HG02885 (cell line): ENCODE results near the gene MATR3.
"Not testable (repeated sequence)": the region's sequence is repeated elsewhere in the genome, so short reads cannot be mapped to it uniquely, and the experiment has no call there.

Experiments used
- ATAC-seq: cut with Tn5 transposase; IDR thresholded peaks from one replicate; pipeline ENCODE4 v1.9.1; 2021; ENCODE audit warnings: mild to moderate bottlenecking; ENCODE audit not compliant: unreplicated experiment, poor library complexity

Gene MATR3

GRCh38 chr5:139296862-139297326, 3.4 kb downstream of the MATR3 start:
- no peak for ATAC-seq

- no peak for ATAC-seq
These were observed 4.0 kb downstream of the MATR3 start for GRCh38 chr5:139297439-139298133.

DNA sequence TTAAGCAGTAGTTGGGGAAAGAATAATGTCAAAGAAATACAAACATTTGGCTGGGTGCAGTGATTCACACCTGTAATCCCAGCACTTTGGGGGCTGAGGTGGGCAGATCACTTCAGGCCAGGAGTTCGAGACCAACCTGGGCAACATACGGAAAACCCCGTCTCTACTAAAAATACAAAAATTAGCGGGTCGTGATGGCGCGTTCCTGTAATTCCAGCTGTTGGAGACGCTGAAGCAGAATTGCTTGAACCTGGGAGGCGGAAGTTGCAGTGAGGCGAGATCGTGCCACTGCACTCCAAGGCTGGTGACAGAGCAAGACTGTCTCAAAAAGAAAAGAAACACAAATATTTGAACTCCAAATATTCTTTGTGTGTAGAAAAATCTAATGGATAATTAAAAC, 4.7 kb downstream of the MATR3 start:
- ATAC-seq, result no peak

- no peak for ATAC-seq
These were observed 5.9 kb downstream of the MATR3 start for GRCh38 chr5:139299486-139299885.

DNA sequence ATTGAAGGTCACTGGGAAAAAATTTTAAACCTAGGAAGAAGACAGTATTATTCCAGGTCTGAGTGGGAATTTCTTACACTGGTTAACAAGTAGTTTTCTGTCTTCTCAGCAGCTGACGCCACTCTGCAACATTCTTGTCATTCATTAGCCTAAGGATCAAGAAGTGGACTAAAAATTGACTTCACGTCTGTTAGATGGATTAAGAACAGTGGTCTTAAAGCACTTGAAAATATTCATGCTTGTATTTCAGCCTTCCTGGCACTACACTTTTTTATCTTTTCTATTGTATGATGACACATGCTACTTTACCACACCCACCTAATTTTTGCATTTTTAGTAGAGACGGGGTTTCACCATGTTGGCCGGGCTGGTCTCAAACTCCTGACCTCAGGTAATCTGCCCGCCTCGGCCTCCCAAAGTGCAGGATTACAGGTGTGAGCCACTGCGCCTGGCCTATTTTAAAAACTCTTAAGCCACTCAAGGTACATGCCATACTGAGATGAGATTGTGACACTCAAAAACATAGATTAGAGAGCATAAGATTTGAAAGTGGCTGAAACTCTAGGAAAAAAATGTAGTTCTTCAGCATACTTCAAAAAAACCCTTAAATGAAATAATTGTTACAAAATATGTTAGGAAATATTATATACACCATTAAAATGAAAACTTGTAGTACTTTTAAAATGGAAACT, 8.4 kb downstream of the MATR3 start:
- ATAC-seq, result no peak

DNA sequence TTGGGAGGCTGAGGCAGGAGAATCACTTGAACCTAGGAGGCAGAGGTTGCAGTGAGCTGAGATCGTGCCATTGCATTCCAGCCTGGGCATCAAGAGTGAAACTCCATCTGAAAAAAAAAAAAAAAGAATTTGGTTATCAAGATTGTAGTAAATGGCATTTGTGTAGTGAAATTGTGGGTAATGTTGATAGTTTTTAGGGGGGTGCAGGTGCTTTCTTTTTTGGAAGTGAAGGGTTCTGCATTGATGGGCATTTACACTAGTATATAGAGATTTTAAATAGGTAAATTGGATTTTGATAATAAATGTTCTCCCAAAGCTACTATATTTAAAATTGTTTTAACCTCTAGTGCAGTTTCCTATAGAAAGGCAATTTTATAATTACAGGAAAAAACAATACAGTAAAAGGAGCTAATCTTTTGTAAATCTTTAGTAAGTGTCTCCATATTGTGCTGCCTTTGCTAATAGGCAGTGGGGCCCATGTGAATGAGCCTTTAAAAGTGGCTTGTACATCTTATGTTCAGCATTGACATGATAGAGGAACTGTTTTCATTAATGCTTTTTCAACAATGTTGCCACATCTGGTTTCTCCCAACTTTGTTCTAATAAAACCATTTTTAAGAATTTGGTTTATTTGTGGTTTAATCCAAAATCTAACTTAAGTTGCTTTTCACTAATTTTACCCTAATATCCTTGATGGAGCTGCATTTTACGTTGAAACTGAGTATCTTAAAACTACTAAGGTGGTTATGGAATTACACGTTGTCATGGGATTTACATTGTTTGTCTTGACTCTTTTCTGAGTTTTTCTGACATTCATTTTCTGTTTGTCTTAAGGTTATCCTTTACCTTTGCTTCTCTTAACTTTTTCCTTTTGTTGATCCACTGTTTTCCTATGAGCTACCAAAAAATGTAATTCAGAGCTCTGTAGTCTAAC, 11.1 kb downstream of the MATR3 start:
- no peak for ATAC-seq

DNA sequence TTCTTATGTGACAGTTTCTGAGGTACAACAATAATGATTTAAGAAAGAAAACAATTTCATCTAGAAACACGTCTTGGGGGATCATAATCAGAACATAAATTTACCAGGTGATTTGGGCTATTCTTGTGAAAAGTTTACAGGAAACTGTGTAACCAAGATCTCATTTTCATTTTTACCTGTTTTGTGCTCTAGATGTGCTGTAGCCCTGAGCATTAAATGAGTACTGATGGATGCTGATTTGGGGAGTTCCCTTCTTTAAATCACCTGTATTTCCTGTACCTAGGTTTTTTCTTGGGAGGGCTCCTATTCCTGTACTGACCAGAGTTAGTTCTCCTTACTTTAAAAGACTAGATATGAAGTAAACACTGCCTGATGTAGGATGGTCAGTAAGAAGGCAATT, 12.7 kb downstream of the MATR3 start:
- ATAC-seq, result no peak

- no peak for ATAC-seq
These were observed 13.3 kb downstream of the MATR3 start for GRCh38 chr5:139306628-139307379.

DNA sequence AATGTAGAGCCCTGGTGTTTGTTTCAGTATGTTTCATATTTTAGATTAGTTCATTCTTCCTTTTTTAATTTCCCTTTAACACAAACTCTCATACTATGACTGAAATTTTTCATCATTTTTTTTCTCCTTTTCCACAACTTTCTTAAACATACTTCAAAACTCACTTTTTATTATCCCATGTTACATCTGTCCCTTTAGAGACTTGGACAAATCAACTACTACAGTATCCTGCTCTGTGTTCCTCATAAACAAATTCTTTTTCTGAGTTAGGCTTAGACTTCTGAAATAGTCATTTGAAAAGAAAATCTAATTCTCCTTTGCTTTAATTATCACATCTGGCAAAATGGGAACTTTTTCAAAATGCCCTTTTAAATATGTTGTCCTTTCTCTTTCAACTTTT, 15.3 kb downstream of the MATR3 start:
- no peak for ATAC-seq

- ATAC-seq, result not testable (repeated sequence)
These were observed 17.2 kb downstream of the MATR3 start for GRCh38 chr5:139310715-139311186.

DNA sequence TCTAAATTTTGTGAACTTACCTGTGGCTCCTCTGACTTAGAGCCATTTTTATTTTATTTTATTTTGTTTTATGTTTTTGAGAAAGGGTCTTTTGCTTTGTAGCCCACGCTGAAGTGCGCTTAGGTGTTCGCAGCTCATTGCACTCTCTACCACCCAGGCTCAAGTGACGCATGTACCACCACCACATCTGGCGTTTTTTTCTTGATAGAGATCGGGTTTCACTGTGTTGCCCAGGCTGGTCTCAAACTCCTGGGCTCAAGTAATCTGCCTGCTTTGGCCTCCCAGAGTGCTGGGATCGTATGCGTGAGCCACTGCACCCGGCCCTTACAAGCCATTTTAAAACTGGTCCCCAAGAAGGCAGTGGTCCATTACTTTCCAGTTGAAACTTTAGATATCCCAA, 18.5 kb downstream of the MATR3 start:
- ATAC-seq, result no peak

GRCh38 chr5:139314276-139314675, 20.7 kb downstream of the MATR3 start:
- no peak for ATAC-seq

DNA sequence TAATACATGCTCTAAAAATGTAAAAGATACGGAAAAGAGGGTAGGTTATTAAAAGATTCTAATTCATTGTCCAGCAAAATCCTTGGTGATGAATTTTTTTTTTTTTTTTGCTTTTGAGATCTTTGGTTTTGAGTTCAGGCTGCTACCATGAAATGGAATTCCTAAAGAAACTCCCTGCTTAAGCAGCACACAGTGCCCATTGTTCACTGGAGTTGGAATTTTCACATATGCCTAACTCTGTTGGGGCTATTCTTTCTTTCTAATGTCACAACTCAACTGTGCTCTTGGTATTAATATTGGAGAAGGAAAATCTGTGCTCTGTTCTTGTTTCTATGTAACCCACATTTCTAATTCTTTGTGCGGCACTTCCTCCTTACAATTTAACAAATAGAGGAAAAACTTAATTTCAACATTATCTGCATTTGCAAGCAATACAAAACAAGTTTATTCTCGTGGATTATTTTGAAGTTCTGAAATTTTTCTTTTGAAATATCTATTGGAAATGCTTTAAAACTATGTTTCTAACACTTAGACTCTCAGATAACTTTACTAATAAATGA, 21.6 kb downstream of the MATR3 start:
- no peak for ATAC-seq

- no peak for ATAC-seq
These were observed 42.3 kb downstream of the MATR3 start for GRCh38 chr5:139335811-139336210.

- no peak for ATAC-seq
These were observed 46.5 kb downstream of the MATR3 start for GRCh38 chr5:139340051-139340450.

DNA sequence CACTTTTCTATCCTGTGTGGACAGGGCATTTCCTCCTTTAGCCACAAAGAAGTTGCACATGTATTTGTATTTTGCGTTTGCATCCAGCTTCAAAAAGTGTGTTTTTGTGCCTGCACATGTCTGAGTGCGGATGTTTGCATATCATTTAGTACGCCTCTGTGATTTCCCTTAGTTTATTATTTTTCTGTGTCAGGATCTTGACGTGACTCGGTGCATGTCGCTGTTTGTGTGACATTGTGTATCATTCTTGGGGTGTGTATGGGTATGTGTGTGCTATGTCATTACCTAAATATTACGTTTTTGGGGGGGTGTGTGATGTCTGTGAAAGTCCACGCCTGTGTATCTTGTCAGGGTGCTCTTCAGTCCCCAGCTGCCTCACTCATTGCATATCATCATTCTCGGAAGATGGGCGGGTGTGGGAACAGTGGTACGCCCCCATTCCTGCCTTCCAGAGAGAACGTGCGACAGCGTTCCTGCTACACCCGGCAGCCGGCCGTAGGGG, 47.7 kb downstream of the MATR3 start:
- ATAC-seq, result no peak

DNA sequence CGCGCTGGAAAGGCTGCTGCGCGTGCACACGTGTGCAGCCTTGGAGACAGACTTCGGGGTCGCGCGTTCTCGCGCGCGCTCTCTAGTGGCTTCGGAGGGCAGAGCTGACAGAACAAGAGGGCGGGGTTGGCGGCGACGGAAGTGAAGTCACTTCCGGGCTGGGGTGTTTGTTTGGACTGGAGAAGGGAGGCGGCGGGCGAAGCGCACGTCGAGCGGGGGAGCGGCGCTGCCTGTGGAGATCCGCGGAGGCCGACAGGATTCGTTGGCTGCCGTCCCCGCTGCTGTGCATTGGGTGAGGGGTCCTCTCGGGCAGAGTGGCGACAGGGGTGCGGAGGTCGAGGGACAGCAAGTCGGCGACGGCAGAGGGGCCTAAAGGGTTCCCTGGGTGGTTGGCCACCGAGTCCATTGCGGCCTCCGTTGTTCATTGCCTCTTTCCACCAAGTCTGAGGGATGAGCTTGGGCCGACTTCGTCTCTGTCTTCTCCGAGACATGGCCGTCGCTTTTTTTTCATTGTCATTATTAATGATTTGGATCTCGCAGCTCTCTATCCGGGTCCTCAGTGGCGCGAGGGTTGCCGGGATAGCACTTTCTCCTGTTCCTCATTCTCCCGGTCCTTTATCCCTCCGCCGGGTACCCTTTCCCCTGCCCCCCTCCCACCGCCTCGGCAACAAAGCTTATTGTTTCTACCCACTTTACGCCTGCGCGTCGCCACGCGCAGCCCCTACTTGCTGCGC, 48.3 kb downstream of the MATR3 start, which contains the start of gene PAIP2:
Gene PAIP2 (plus strand): TSS at position 166 of the 734 bp plus-strand sequence. CDS start 21,931 bp downstream, outside the sequence.
- peak; percentile 91 for ATAC-seq

DNA sequence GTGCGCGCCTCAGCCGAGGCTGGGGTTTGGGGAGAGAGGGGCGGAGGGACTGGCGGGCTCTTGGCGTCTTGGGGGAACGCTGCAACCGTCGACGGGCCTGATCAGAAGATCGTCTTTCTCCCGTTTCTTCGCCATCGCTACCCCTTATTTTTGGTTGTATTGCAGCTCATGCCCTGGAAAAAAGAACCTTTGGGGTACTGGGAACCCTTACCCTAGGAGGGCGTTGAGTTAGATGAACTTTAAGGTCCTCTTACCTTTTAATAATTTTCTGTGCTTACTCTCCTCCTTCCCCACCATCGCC, 48.8 kb downstream of the MATR3 start:
- no peak for ATAC-seq

DNA sequence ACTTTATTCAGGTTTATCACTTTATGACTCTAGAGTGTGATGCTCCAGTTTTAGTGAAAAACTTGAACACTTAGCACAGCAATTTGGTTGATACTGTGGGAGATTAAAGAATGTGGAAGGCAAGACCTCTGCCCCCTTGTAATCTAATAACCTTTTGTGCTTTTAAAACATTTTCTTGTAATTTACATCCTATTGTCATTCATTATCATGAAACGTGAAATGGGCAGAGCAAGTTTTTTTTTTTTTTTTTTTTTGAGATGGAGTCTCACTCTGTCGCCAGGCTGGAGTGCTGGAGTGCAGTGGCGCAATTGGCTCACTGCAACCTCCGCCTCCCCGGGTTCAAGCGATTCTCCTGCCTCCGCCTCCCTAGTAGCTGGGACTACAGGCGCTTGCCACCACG, 49.9 kb downstream of the MATR3 start:
- ATAC-seq, result no peak
